Right renal cortex interstitium (tissue), 3 donors: ENCODE measurements around the gene SQSTM1. TPM values are rescaled to one million over a fixed set of nuclear protein-coding genes. Genes with fewer than 3 reads are reported as not detected.
"Not testable (repeated sequence)": the region's sequence is repeated elsewhere in the genome, so short reads cannot be mapped to it uniquely, and the experiment has no call there.

Experiments
- DNase-seq, 3 donors: peaks; one replicate each; pipeline ENCODE4 v3.0.0-alpha.2; 2013; ENCODE audit warnings: low read depth in 3 of 3, low spot score in 2 of 3
- polyA plus RNA-seq, 3 donors: library from polyadenylated mRNA; unstranded; fragments of 120-200 nt; gene quantifications; one replicate each; pipeline ENCODE4 v1.2.1, GENCODE V29; 2013; ENCODE audit not compliant: insufficient read length in 3 of 3

The SQSTM1 gene
- polyA plus RNA-seq, 3 donors, result 85.1 to 96.5 (median 86.4) TPM

DNA sequence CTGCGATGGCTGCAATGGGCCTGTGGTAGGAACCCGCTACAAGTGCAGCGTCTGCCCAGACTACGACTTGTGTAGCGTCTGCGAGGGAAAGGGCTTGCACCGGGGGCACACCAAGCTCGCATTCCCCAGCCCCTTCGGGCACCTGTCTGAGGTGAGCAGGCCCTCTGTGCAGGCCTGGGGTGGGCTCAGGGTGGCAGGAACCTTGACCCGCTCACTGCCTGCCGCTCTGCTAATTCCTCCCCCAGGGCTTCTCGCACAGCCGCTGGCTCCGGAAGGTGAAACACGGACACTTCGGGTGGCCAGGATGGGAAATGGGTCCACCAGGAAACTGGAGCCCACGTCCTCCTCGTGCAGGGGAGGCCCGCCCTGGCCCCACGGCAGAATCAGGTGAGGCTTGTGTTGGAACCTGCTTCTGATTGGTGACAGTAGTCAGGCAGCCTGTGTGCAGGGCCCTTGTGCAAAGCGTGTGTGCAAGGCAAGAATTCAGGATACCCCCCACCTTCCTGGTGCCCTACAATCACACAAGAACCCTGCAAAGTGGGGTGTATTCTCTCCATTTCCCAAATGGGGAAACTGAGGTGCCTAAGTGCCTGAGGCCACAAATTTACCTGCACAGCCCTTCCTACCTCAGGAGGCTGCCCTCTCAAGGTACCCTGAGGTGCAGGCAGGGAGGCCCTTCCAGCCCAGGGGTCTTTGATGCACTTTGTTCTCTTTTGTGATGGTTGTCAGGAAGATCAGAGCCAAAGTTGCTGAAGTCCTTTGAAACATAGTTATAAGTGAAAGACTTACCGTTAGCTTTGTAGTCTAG lies 3.4 kb downstream of the SQSTM1 start:
- no peak for DNase-seq

DNA sequence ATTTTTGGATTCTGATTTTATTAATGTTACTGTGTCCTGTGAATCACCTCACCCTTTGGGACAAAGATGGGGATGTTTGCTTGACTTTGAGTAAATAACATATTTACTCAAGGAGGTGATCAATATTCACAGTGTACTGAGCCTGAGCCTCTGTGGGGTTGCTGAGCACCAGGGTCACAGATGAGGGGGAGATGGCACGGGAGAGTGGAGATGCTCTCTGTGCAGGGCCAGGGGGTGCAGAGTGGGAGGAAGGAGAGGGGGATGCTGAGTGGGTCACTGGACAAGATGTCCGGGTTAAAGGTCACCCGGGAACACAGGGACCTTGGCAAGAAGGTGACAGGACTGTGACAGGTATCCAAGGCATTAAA lies 4.0 kb downstream of the SQSTM1 start:
- DNase-seq, result no peak

DNA sequence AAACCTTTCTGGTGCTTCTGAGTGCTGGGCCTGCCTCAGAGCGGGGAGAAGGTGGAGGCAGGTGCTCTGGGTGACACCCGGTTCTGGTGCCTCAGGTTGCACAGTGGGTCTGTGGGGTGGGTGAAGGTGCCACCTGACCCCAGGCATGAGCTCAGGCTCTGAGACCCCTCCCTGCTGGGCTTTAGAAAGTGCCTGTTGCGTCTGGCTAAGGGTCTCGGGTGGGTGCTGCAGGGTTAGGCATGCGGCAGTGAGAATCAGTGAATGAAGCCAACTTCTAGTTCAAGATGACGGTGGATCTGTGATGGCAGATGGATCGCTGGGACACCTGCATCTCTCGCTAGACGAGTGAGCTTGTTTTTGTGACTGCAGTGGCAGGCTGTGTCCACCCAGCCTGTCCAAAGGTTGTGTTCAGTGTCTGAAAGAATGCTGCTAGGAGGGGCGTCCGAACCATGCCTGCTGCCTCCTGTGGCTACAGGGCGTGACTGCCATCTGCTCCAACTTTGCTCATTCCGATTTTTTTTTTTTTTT lies 5.0 kb downstream of the SQSTM1 start:
- no peak for DNase-seq

DNA sequence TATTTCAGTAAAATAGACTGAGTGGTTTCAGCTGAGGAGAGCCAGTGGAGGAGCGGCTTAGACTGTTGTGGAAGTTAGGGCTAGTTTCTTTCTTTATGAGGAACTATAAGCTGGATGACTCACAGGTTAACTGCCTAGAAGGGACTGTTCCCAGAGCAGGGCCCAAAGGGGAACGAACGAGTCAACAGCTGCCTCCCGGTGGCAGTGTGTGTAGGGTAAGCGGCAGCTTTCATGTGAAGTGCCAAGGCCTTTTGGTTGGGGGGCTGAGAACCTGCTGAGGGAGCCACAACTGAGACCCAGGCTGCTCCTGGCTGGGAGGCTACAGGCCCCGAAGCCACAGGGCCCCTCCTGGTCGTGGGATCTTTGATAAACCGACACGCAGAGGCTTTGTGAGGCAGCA lies 7.0 kb downstream of the SQSTM1 start:
- DNase-seq, result no peak

DNA sequence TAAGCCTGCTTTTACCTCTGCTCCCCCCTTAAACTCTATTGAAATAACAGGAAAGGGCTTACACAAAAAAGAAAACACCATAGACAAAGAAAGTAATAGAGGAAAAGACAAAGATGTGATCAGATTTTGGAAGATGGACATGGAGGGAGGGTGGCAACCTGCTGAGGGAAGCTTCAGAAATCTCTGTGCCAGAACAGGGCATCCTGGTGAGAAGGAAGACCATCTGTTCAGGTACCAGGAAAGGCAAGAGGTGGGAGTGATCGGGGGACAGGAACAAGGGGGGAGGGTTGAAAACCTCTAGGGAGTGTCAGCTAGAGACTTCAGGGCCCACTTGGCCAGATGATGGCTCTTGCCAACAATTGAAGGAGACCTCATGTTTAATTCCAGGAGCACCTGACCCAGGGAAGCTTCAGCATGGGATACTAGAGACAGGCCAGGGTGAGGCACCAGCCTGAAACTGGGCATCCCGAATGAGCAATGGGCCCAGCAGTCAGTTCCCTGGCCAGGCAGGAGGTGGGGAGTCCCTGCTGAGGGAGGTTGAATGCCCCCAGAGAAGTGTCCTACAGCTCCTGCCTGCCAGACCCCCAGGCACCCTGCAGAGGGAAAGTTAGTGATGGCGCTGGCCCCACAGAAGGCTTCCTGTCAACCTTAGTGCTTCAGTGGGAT lies 8.2 kb downstream of the SQSTM1 start:
- DNase-seq, result no peak

DNA sequence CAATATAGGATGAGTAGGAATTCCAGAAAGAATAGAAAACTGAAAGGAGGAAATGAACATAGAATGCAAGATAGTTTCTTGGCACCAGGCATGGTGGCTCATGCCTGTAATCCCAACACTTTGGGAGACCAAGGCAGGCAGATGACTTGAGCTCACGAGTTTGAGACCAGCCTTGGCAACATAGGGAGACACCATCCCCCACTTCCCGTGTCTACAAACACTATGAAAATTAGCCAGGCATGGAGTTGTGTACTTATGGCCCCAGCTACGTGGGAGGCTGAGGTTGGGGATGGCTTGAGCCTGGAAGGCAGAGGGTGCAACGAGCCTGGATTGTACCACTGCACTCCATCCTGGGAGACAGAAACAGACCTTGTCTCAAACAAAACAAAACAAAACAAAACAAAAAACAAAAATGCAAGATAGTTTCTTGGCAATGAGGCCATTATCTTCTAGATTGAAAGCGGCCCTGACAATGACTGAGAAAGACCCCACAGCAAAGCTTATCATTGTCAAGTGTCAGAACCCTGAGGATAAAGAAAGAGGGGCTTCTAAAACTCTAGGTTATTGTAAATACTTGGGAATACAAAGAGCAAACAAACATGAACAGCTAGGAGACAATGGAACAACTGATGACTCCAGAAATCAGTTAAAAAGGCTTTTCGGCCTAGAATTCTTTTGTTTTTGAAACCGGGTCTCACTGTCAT lies 9.2 kb downstream of the SQSTM1 start:
- DNase-seq, result no peak

DNA sequence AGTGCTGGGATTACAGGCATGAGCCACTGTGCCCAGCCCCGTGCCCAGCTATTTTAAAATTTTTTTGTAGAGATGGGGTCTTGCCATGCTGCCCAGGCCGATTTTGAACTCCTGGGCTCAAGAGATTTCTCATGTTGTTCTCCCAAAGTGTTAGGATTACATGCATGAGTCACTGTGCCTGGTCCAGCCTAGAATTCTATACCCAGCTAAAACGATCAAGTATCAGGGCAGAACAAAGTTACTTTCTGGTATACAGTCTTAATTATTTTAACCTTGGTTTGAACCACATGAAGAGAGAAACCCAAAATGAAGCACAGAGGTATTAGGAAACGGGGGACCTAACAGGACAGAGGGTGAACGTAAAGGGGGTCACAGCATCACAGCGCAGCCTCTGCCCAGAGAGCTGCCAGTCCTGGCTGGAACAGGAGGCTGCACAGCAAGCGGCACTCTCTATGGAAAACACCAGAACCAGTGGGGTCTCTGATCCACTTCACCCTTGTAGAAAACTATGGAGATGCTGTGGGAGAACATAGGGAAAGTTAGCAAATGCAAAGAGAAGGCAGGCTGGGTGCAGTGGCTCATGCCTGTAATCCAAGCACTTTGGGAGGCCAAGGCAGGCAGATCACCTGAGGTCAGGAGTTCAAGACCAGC lies 10.2 kb downstream of the SQSTM1 start:
- DNase-seq, result no peak

DNA sequence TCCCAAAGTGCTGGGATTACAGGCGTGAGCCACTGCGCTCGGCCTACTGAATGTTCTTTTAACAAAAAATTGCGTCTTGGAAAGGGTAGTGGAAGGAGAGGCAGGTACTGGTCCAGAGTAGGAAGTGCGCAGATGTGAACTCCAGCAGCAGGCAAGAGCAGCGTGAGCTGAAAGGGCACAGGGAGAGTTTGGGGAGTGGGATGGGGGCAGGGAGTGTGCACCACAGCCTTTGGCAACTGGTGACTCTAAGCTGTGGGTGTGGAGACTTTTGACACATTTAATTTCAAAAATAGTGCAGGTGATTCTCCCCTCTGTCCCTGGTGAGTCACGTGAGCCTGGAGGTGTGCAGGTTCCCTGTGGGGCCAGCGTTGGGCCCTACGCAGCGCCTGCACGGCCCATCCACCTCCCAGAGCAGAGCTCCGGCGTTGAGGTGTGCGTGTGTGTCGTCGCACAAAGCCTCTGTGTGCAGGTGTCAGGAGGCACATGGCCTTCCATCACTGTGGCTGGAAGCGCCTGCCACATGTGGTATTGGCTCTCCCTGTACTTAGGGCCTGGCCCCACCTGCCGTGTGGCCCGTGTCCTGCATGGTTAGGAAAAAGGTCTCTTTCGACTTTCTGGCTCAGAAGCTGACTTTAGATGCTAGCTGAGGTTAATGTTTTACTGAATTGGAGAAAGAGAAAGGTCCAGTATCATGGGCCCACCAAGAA lies 11.5 kb downstream of the SQSTM1 start:
- DNase-seq, result no peak

DNA sequence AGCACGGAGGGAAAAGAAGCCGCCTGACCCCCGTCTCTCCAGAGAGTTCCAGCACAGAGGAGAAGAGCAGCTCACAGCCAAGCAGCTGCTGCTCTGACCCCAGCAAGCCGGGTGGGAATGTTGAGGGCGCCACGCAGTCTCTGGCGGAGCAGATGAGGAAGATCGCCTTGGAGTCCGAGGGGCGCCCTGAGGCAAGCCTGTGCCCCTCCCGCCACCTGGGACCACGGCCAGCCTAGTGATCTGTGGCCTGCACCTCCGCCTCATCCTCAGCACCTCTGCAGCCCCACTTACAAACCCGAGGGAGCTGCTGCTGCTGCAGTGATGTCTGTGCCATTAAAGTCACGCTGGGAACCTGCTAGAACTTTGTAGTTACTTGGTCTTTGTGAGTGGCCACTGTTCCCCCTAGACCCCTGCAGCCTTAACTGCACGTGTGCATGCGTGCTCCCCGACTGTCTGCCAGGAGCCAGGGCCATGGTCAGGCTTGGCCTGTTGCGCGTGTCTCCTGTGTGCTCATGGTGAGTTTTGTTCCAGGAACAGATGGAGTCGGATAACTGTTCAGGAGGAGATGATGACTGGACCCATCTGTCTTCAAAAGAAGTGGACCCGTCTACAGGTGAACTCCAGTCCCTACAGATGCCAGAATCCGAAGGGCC lies 12.5 kb downstream of the SQSTM1 start:
- no peak for DNase-seq

DNA sequence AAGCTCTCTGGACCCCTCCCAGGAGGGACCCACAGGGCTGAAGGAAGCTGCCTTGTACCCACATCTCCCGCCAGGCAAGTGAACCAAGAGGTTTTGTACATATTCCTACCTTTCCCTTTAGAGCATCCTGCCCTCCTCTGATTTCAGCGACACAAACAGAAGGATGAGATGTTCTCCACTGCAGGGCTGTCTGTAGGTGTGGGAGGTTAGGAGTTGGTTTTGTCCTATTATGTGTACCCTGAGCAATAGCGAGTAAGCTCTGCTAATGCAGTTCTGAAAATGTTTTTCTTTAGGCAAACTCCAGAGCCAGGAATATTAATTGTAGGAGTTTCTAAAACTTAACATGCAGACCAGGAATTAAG lies 13.0 kb downstream of the SQSTM1 start:
- DNase-seq, result no peak

DNA sequence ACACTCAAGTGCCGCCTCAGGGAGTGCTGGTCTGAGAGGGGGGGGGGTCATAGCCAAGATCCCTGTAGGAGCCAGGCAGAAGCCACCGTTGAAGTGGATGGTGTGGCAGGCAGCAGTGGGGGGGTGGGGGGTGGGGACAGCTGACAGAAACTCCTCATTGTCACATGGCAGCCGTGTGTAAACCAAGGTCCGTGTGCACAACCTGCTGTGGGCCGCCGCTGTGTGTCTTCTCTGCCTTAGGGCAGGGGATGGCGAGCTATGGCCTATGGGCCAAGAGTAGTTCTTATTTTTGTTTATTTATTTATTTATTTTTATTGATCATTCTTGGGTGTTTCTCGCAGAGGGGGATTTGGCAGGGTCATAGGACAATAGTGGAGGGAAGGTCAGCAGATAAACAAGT lies 13.4 kb downstream of the SQSTM1 start:
- DNase-seq, result no peak

DNA sequence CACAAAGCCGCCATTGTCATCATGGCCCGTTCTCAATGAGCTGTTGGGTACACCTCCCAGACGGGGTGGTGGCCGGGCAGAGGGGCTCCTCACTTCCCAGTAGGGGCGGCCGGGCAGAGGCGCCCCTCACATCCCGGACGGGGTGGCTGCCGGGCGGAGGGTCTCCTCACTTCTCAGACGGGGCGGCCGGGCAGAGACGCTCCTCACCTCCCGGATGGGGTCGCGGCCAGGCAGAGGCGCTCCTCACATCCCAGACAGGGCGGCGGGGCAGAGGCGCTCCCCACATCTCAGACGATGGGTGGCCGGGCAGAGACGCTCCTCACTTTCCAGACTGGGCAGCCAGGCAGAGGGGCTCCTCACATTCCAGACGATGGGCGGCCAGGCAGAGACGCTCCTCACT lies 14.2 kb downstream of the SQSTM1 start:
- DNase-seq, result not testable (repeated sequence)

DNA sequence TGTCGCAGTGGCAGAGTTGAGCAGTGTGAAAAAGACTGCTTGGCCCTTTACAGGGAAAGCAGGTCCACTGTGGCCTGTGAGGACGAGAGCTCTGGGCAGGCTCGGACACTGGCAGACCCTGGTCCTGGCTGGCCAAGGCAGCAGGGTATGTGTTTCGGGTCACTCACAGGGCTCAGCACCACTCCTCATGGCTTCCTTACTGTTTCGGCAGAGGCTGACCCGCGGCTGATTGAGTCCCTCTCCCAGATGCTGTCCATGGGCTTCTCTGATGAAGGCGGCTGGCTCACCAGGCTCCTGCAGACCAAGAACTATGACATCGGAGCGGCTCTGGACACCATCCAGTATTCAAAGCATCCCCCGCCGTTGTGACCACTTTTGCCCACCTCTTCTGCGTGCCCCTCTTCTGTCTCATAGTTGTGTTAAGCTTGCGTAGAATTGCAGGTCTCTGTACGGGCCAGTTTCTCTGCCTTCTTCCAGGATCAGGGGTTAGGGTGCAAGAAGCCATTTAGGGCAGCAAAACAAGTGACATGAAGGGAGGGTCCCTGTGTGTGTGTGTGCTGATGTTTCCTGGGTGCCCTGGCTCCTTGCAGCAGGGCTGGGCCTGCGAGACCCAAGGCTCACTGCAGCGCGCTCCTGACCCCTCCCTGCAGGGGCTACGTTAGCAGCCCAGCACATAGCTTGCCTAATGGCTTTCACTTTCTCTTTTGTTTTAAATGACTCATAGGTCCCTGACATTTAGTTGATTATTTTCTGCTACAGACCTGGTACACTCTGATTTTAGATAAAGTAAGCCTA lies 15.7 kb downstream of the SQSTM1 start:
- DNase-seq, result no peak

DNA sequence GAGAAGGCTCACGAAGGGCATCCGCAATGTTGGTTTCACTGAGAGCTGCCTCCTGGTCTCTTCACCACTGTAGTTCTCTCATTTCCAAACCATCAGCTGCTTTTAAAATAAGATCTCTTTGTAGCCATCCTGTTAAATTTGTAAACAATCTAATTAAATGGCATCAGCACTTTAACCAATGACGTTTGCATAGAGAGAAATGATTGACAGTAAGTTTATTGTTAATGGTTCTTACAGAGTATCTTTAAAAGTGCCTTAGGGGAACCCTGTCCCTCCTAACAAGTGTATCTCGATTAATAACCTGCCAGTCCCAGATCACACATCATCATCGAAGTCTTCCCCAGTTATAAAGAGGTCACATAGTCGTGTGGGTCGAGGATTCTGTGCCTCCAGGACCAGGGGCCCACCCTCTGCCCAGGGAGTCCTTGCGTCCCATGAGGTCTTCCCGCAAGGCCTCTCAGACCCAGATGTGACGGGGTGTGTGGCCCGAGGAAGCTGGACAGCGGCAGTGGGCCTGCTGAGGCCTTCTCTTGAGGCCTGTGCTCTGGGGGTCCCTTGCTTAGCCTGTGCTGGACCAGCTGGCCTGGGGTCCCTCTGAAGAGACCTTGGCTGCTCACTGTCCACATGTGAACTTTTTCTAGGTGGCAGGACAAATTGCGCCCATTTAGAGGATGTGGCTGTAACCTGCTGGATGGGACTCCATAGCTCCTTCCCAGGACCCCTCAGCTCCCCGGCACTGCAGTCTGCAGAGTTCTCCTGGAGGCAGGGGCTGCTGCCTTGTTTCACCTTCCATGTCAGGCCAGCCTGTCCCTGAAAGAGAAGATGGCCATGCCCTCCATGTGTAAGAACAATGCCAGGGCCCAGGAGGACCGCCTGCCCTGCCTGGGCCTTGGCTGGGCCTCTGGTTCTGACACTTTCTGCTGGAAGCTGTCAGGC lies 16.6 kb downstream of the SQSTM1 start:
- no peak for DNase-seq

DNA sequence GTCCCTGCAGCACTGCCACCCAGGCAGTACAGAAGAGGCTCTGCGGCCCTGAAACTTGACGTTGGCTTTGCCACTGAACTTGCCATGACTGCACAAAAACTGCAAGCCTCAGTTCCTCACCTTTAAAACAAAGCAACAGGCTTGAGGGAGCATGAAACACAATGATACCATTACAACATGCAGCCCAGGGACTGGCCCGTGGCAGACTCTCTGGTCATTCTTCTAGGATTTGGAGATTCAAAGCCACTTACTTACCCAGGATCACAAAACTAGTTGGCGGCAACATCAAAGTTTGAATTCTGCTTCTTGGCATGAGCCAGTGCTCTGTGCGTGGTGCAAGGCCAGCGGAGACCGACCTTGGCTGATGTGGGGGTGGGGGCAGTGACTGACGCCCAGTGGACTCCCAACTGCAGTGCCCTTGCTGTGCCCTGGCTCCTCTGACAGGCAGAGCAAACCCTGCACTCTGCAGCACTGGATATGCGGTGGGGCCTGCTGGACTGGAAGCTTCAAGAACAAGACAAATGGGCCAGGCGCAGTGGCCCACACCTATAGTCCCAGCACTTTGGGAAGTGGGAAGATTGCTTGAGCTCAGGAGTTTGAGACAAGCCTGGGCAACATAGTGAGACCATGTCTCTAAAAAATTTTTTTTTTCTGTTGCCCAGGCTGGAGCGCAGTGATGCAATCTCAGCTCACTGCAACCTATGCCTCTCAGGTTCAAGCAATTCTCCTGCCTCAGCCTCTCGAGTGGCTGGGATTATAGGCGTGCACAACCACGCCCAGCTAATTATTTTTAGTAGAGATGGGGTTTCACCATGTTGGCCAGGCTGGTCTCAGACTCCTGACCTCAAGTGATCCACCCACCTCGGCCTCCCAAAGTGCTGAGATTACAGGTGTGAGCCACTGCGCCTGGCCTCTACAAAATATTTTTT lies 18.9 kb downstream of the SQSTM1 start:
- no peak for DNase-seq

DNA sequence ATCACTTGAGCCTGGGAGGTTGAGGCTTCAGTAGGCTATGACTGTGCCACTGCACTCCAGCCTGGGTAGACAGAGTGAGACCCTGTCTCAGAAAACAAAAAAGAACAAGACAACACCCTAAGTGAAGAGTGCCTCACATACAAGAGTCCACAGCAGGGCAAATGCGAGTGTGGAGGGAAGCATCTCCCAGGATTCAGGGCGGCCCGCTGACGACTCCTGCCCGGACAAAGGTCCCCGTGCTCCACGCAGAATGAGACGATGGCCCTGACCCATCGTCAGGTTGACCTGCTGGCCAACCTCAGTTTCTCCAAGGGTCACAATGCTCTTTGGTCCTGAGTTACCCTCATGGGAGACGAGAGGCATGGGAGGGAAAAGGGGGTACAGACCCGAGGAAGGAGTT lies 19.6 kb downstream of the SQSTM1 start:
- DNase-seq, result no peak

DNA sequence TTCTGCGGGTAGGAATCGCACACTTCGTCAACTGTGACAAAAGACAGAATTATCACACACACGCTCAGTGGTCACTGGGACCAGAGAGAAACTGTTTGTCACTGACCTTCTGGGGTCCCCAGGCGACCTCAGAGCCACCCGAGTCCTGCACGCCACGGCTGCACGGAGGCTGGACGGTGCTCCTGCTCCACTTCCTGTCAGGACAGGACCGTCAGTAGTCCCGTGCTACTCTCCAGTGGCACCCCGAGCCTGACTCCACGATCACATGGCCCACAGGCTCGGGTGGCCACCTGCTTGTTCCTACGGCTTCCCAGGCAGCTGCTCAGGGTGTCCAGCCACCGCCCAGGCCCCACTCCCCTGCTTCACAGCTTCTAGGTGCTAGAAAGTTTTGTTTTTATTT lies 20.1 kb downstream of the SQSTM1 start:
- no peak for DNase-seq
